ENCODE data around the gene FILIP1L. TPM values are rescaled to one million over a fixed set of nuclear protein-coding genes. Genes with fewer than 3 reads are reported as not detected.

Gene FILIP1L
- total and polyA plus RNA-seq, 11 donors = 18.2 to 120 (median 77.3) TPM

- no peak for TF ChIP-seq CTCF (IDR thresholded peaks at IDR 0.05)
- no peak for TF ChIP-seq POLR2A (IDR thresholded peaks at IDR 0.05)
- ATAC-seq (peak in 1 of 4 donors; percentile 28), DNase-seq (no peak)
- peaks cover 0 to 22% (median 13%) of the 10 kb centered on the region in 12 donors for H3K9me3 ChIP-seq
- H3K4me1 ChIP-seq = peaks cover 0 to 63% (median 44%) of the 10 kb centered on the region in 12 donors
- H3K4me3 ChIP-seq = no peak overlapping the region
- WGBS, 4 donors = 25 to 43% (median 29%) methylated on average over 4 of the region's 4 CpGs
- no peaks in the 10 kb centered on the region for H3K27me3 ChIP-seq
- H3K36me3 ChIP-seq = no peaks in the 10 kb centered on the region
- intact Hi-C loops (cut with DNase I) = loop anchor here in 7 of 10 donors (5.0 to 10.0 kb wide), 8 partner anchors 52 to 317 kb away; no protein-coding TSS in a partner anchor
- H3K27ac ChIP-seq = peak overlapping the region; percentile 10 to 80 (median 66)
Observed at GRCh38 chr3:100159331-100160153, 45.2 kb upstream of the FILIP1L start.

- no peaks in the 10 kb centered on the region for H3K27me3 ChIP-seq
- WGBS, 4 donors = 25 to 45% (median 38%) methylated on average over 2 of the region's 2 CpGs
- peaks cover 0 to 57% (median 41%) of the 10 kb centered on the region in 12 donors for H3K4me1 ChIP-seq
- peaks cover 0 to 22% (median 13%) of the 10 kb centered on the region in 12 donors for H3K9me3 ChIP-seq
- ATAC-seq = peak; percentile 73 to 88 (median 76)
- DNase-seq = peak in 2 of 5 donors; percentile 26 to 29
- H3K4me3 ChIP-seq = no peak overlapping the region
- H3K36me3 ChIP-seq = no peaks in the 10 kb centered on the region
- TF ChIP-seq CTCF (IDR thresholded peaks at IDR 0.05) = no peak
- no peak for TF ChIP-seq POLR2A (IDR thresholded peaks at IDR 0.05)
- intact Hi-C loops (cut with DNase I) = loop anchor here in 5 of 10 donors (5.0 to 10.0 kb wide), 6 partner anchors 52 to 314 kb away; no protein-coding TSS in a partner anchor
- peak overlapping the region; percentile 10 to 80 (median 66) for H3K27ac ChIP-seq
Observed at GRCh38 chr3:100158918-100159330, 44.6 kb upstream of the FILIP1L start.

- TF ChIP-seq CTCF (IDR thresholded peaks at IDR 0.05) (no peak), POLR2A (IDR thresholded peaks at IDR 0.05) (no peak)
- Histone ChIP-seq H3K27me3 (no peaks in the 10 kb centered on the region), H3K4me1 (peaks cover 0 to 49% (median 36%) of the 10 kb centered on the region in 12 donors), H3K36me3 (no peaks in the 10 kb centered on the region), H3K9me3 (peaks cover 0 to 22% (median 13%) of the 10 kb centered on the region in 12 donors), H3K27ac (peak overlapping the region; percentile 10 to 80 (median 66)), H3K4me3 (no peak overlapping the region)
- WGBS, 4 donors = 51 to 55% (median 53%) methylated on average over 2 of the region's 2 CpGs
- DNase-seq = peak in 2 of 5 donors; percentile 24 to 35
- peak; percentile 63 to 82 (median 69) for ATAC-seq
- intact Hi-C loops (cut with DNase I) = loop anchor here in 5 of 10 donors (5.0 to 10.0 kb wide), 6 partner anchors 50 to 313 kb away; no protein-coding TSS in a partner anchor
Observed at GRCh38 chr3:100157685-100158084, 43.4 kb upstream of the FILIP1L start.

GRCh38 chr3:100155590-100155989, 41.3 kb upstream of the FILIP1L start:
- H3K9me3 ChIP-seq = peaks cover 0 to 22% (median 13%) of the 10 kb centered on the region in 12 donors
- TF ChIP-seq CTCF (IDR thresholded peaks at IDR 0.05) (no peak), POLR2A (IDR thresholded peaks at IDR 0.05) (no peak)
- no peaks in the 10 kb centered on the region for H3K36me3 ChIP-seq
- ATAC-seq (no peak), DNase-seq (no peak)
- intact Hi-C loops (cut with DNase I) = loop anchor here in 5 of 10 donors (5.0 to 10.0 kb wide), 6 partner anchors 48 to 311 kb away; no protein-coding TSS in a partner anchor
- peaks cover 0 to 49% (median 40%) of the 10 kb centered on the region in 12 donors for H3K4me1 ChIP-seq
- H3K4me3 ChIP-seq = no peak overlapping the region
- H3K27me3 ChIP-seq = no peaks in the 10 kb centered on the region
- no peak overlapping the region for H3K27ac ChIP-seq

Measured in heart left ventricle (tissue), 16 donors.